ENCODE measurements around the gene TMEM145. TPM values are rescaled to one million over a fixed set of nuclear protein-coding genes. Genes with fewer than 3 reads are reported as not detected.
A peak's percentile ranks its signal among the peaks of the same experiment; 100 is the strongest.

Gene TMEM145
- total RNA-seq, 1 experiment from 2014 or later, result 3.0 TPM

- no peaks in the 10 kb centered on the region for H3K9me3 ChIP-seq (ENCODE audit: control insufficient read depth, insufficient read depth, low read depth, low read length)
- H3K27ac ChIP-seq (ENCODE audit: low read length), result peak overlapping the region; percentile 93
- no peak for TF ChIP-seq CTCF (IDR thresholded peaks at IDR 0.05)
- TF ChIP-seq POLR2AphosphoS5 (IDR thresholded peaks at IDR 0.05; ENCODE audit: low read depth, low read length), result no peak
- TF ChIP-seq SIN3A (IDR thresholded peaks at IDR 0.05; ENCODE audit: borderline replicate concordance, insufficient read depth, low read depth, low read length), result no peak
- DNase-seq (ENCODE audit: low read depth, low spot score), result no peak
- H3K4me3 ChIP-seq (ENCODE audit: low read depth in 2 of 2, low read length in 2 of 2), result peak overlapping the region; percentile 69 to 79
- intact Hi-C loops (cut with micrococcal nuclease; ENCODE audit: unreplicated experiment) (no loop called here), in situ Hi-C loops (cut with HindIII; ENCODE audit: low pct_unique_long_range_greater_than_20kb, low sequenced_read_pairs) (no loop called here)
- POLR2A ChIA-PET, result no interaction called here
- no peaks in the 10 kb centered on the region for H3K36me3 ChIP-seq (ENCODE audit: control insufficient read depth, insufficient read depth, low read length)
- CTCF ChIA-PET, result no interaction called here
- ATAC-seq, result no peak
- TSS peak; percentile 99 for BruUV-seq (replicated peaks)
- H3K27me3 ChIP-seq (ENCODE audit: control insufficient read depth, insufficient read depth, low read length), result no peaks in the 10 kb centered on the region
- H3K4me1 ChIP-seq (ENCODE audit: control insufficient read depth, insufficient read depth, low read length), result peaks cover 11% of the 10 kb centered on the region
Measured at GRCh38 chr19:42267644-42268141, 45.4 kb upstream of the TMEM145 start.

GRCh38 chr19:42268142-42268703 is 44.9 kb upstream of the TMEM145 start:
- peak overlapping the region; percentile 93 for H3K27ac ChIP-seq (ENCODE audit: low read length)
- no peak for TF ChIP-seq TCF7L2 (IDR thresholded peaks at IDR 0.05; ENCODE audit: low read depth, low read length)
- TF ChIP-seq SIN3A (IDR thresholded peaks at IDR 0.05; ENCODE audit: borderline replicate concordance, insufficient read depth, low read depth, low read length), result peak; percentile 59; the same call in 1 of the 2 replicates
- peak; percentile 55; the same call in 1 of the 2 replicates for TF ChIP-seq POLR2AphosphoS5 (IDR thresholded peaks at IDR 0.05; ENCODE audit: low read depth, low read length)
- H3K36me3 ChIP-seq (ENCODE audit: control insufficient read depth, insufficient read depth, low read length), result no peaks in the 10 kb centered on the region
- ChIA-PET CTCF (no interaction called here), POLR2A (no interaction called here)
- no peaks in the 10 kb centered on the region for H3K9me3 ChIP-seq (ENCODE audit: control insufficient read depth, insufficient read depth, low read depth, low read length)
- intact Hi-C loops (cut with micrococcal nuclease; ENCODE audit: unreplicated experiment) (no loop called here), in situ Hi-C loops (cut with HindIII; ENCODE audit: low pct_unique_long_range_greater_than_20kb, low sequenced_read_pairs) (no loop called here)
- no TSS peak for BruUV-seq (replicated peaks)
- peak; percentile 88 for ATAC-seq
- H3K4me1 ChIP-seq (ENCODE audit: control insufficient read depth, insufficient read depth, low read length), result peaks cover 11% of the 10 kb centered on the region
- no peaks in the 10 kb centered on the region for H3K27me3 ChIP-seq (ENCODE audit: control insufficient read depth, insufficient read depth, low read length)
- peak overlapping the region; percentile 69 to 79 for H3K4me3 ChIP-seq (ENCODE audit: low read depth in 2 of 2, low read length in 2 of 2)
- peak; percentile 91 for DNase-seq (ENCODE audit: low read depth, low spot score)

- ATAC-seq (peak; percentile 94), DNase-seq (ENCODE audit: low read depth, low spot score) (peak; percentile 99)
- intact Hi-C loops (cut with micrococcal nuclease; ENCODE audit: unreplicated experiment) (no loop called here), in situ Hi-C loops (cut with HindIII; ENCODE audit: low pct_unique_long_range_greater_than_20kb, low sequenced_read_pairs) (no loop called here)
- ChIA-PET POLR2A (no interaction called here), CTCF (no interaction called here)
- Histone ChIP-seq H3K4me3 (ENCODE audit: low read depth in 2 of 2, low read length in 2 of 2) (peak within 1 kb of the TSS; percentile 69 to 79), H3K9me3 (ENCODE audit: control insufficient read depth, insufficient read depth, low read depth, low read length) (no peaks in the 10 kb centered on the region), H3K27me3 (ENCODE audit: control insufficient read depth, insufficient read depth, low read length) (no peaks in the 10 kb centered on the region), H3K27ac (ENCODE audit: low read length) (peak within 1 kb of the TSS; percentile 93), H3K4me1 (ENCODE audit: control insufficient read depth, insufficient read depth, low read length) (peaks cover 11% of the 10 kb centered on the region), H3K36me3 (ENCODE audit: control insufficient read depth, insufficient read depth, low read length) (no peaks in the 10 kb centered on the region)
- no TSS peak for BruUV-seq (replicated peaks)
- TF ChIP-seq REST (IDR thresholded peaks at IDR 0.05; ENCODE audit: insufficient read depth in 1 of 2, low read depth in 2 of 2, low read length in 1 of 2), result no peak
- TF ChIP-seq TCF7L2 (IDR thresholded peaks at IDR 0.05; ENCODE audit: low read depth, low read length), result no peak; the same call in 1 of the 2 replicates
- TF ChIP-seq SIN3A (IDR thresholded peaks at IDR 0.05; ENCODE audit: borderline replicate concordance, insufficient read depth, low read depth, low read length), result no peak
- TF ChIP-seq CTCF (IDR thresholded peaks at IDR 0.05), result no peak
- no peak for TF ChIP-seq POLR2AphosphoS5 (IDR thresholded peaks at IDR 0.05; ENCODE audit: low read depth, low read length)
Measured at GRCh38 chr19:42268704-42269477, 44.2 kb upstream of the TMEM145 start, which contains the start of gene CIC. CIC (plus strand) TSS chr19:42269252; CDS start chr19:42271784, 2,532 bp downstream.

Data from Panc1 (cell line).